Posterior cingulate gyrus (tissue), 11 donors: ENCODE data around the gene FBXW5.

Experiments
- DNase-seq, 10 donors: peaks; one replicate each; pipeline versions ENCODE4 v3.0.0 to v3.0.0-alpha.2; 2020 to 2021; ENCODE audit warnings: mixed read lengths in 3 of 10
- intact Hi-C: fragments of 100-400 bp; cut with DNase I; formaldehyde crosslinking; loops from one replicate; pipeline ENCODE4 v1.15.1; 2023

FBXW5 gene

GRCh38 chr9:136917902-136918301 lies 26.6 kb downstream of the FBXW5 start:
- intact Hi-C loops, result no loop called here
- no peak for DNase-seq

- DNase-seq, result no peak
- intact Hi-C loops, result no loop called here
Observed at GRCh38 chr9:136916330-136917184, 28.0 kb downstream of the FBXW5 start.

- no peak for DNase-seq
- intact Hi-C loops, result no loop called here
Observed at GRCh38 chr9:136915632-136916329, 28.8 kb downstream of the FBXW5 start.

- DNase-seq, result no peak
- intact Hi-C loops, result no loop called here
Observed at GRCh38 chr9:136913701-136914438, 30.7 kb downstream of the FBXW5 start.

- DNase-seq, result no peak
- intact Hi-C loops, result no loop called here
Observed at GRCh38 chr9:136910901-136911245, 33.7 kb downstream of the FBXW5 start.

GRCh38 chr9:136910197-136910900 lies 34.2 kb downstream of the FBXW5 start:
- DNase-seq, result peak in 7 of 10 donors; percentile 26 to 92 (median 58)
- intact Hi-C loops, result no loop called here

- DNase-seq, result no peak
- intact Hi-C loops, result no loop called here
Observed at GRCh38 chr9:136907011-136907914, 37.3 kb downstream of the FBXW5 start.

GRCh38 chr9:136906266-136906665 lies 38.3 kb downstream of the FBXW5 start:
- DNase-seq, result no peak
- intact Hi-C loops, result no loop called here

- DNase-seq, result no peak
- intact Hi-C loops, result no loop called here
Observed at GRCh38 chr9:136903041-136903554, 41.4 kb downstream of the FBXW5 start.

GRCh38 chr9:136902259-136902821 lies 42.2 kb downstream of the FBXW5 start:
- intact Hi-C loops, result no loop called here

GRCh38 chr9:136901516-136902258 lies 42.9 kb downstream of the FBXW5 start:
- intact Hi-C loops, result no loop called here
- no peak for DNase-seq

More at GRCh38 chr9:136902259-136902821, 42.2 kb downstream of the FBXW5 start:
- no peak for DNase-seq

- intact Hi-C loops, result no loop called here
- no peak for DNase-seq
Observed at GRCh38 chr9:136900988-136901515, 43.5 kb downstream of the FBXW5 start.

GRCh38 chr9:136900556-136900955 lies 44.0 kb downstream of the FBXW5 start:
- intact Hi-C loops, result no loop called here
- no peak for DNase-seq

GRCh38 chr9:136899196-136899595 lies 45.3 kb downstream of the FBXW5 start:
- intact Hi-C loops, result no loop called here
- no peak for DNase-seq

- DNase-seq, result no peak
Observed at GRCh38 chr9:136898483-136899100, 45.9 kb downstream of the FBXW5 start.

GRCh38 chr9:136896027-136896426 lies 48.5 kb downstream of the FBXW5 start:
- DNase-seq, result no peak
- intact Hi-C loops, result no loop called here

More at GRCh38 chr9:136898483-136899100, 45.9 kb downstream of the FBXW5 start:
- intact Hi-C loops, result no loop called here

- no peak for DNase-seq
- intact Hi-C loops, result no loop called here
Observed at GRCh38 chr9:136890661-136891060, 53.9 kb downstream of the FBXW5 start.
